Measurements from ENCODE around the gene MICAL2.

MICAL2 gene

DNA sequence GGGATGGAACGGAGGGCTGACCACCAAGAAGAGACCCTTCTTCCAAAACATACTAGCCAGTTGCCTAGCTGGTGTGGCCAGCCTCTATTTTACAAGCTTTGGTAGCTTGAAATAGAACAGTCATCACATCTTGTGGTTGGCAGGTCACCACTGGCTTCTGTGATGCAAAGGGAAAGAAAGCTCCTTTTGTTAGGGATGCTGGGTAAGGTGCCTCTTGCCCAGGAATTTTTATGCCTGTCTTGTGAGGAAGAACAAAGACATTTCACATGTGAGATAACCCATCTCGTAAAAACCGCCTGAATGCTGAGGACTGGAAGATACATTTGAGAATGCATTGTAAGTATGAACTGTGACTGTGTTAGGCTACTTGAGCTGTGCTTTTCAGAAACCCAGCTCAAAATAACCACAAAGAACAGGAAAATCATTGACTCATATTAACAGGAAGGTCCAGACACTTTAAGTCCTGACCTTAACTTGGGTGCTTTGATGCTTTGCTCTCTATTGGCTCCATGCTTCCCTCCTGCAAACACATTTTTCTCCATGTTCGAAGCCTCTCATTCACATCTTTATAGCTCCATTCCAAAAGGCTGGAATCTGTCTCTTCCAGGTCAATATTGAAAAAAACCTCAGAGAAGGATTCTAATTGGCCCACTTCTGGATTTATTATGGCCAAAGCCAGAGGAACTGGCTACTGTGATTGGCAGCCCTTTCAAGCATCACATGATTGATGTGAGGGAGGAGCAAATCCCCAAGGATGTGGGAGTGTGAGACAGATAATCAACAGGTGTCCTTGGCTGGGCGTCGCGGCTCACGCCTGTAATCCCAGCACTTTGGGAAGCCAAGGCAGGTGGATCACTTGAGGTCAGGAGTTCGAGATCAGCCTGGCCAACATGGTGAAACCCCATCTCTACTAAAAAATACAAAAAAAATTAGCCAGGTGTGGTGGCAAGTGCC is 53.9 kb downstream of the MICAL2 start:
- TF ChIP-seq TAF1 (IDR thresholded peaks at IDR 0.05; ENCODE audit: borderline replicate concordance, insufficient read depth, low read length) (no peak), POLR2AphosphoS5 (IDR thresholded peaks at IDR 0.05; ENCODE audit: low read depth, low read length) (no peak), SIN3A (IDR thresholded peaks at IDR 0.05; ENCODE audit: borderline replicate concordance, insufficient read depth, low read length) (no peak)
- TF ChIP-seq, protein P1, sequence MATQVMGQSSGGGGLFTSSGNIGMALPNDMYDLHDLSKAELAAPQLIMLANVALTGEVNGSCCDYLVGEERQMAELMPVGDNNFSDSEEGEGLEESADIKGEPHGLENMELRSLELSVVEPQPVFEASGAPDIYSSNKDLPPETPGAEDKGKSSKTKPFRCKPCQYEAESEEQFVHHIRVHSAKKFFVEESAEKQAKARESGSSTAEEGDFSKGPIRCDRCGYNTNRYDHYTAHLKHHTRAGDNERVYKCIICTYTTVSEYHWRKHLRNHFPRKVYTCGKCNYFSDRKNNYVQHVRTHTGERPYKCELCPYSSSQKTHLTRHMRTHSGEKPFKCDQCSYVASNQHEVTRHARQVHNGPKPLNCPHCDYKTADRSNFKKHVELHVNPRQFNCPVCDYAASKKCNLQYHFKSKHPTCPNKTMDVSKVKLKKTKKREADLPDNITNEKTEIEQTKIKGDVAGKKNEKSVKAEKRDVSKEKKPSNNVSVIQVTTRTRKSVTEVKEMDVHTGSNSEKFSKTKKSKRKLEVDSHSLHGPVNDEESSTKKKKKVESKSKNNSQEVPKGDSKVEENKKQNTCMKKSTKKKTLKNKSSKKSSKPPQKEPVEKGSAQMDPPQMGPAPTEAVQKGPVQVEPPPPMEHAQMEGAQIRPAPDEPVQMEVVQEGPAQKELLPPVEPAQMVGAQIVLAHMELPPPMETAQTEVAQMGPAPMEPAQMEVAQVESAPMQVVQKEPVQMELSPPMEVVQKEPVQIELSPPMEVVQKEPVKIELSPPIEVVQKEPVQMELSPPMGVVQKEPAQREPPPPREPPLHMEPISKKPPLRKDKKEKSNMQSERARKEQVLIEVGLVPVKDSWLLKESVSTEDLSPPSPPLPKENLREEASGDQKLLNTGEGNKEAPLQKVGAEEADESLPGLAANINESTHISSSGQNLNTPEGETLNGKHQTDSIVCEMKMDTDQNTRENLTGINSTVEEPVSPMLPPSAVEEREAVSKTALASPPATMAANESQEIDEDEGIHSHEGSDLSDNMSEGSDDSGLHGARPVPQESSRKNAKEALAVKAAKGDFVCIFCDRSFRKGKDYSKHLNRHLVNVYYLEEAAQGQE (IDR thresholded peaks at IDR 0.05; ENCODE audit: insufficient read depth in 1 of 2, low read depth in 2 of 2, low read length in 2 of 2): no peak

DNA sequence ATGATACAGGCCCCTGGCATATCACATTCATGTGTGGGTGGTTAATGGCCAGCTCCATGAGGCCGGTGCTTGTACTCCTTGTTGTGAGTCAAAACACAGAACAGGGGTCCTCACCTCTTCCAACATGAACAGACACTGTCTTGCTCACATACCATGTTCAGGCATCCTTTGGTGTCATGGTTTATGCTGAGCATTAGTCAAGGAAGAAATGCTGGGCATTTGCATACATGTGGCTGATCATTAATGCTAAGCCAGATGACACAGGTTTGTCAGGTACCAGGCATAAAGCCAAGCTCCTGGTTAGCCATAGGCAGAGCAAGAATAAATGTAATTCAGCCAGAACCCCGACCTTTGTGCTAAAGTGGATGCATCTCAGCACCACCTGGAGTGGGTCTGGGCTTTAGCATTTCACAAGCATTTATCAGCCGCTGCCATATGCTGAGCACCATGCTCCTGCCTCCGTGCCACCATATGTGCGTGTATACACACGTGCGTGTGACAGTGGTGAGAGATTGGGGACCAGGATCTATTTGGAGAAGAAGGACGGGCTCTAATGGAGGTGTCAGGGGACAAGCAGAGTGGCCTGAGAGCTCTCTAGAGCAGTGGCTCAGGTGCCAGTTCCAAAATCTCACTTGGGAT is 55.0 kb downstream of the MICAL2 start:
- TF ChIP-seq TAF1 (IDR thresholded peaks at IDR 0.05; ENCODE audit: borderline replicate concordance, insufficient read depth, low read length) (no peak), POLR2AphosphoS5 (IDR thresholded peaks at IDR 0.05; ENCODE audit: low read depth, low read length) (no peak), FOXP2 (optimal IDR thresholded peaks at IDR 0.05; ENCODE audit: borderline replicate concordance, extremely low read depth, extremely low read length, insufficient read depth) (no peak), SIN3A (IDR thresholded peaks at IDR 0.05; ENCODE audit: borderline replicate concordance, insufficient read depth, low read length) (no peak)
- TF ChIP-seq, protein P1 (IDR thresholded peaks at IDR 0.05; ENCODE audit: insufficient read depth in 1 of 2, low read depth in 2 of 2, low read length in 2 of 2): no peak

DNA sequence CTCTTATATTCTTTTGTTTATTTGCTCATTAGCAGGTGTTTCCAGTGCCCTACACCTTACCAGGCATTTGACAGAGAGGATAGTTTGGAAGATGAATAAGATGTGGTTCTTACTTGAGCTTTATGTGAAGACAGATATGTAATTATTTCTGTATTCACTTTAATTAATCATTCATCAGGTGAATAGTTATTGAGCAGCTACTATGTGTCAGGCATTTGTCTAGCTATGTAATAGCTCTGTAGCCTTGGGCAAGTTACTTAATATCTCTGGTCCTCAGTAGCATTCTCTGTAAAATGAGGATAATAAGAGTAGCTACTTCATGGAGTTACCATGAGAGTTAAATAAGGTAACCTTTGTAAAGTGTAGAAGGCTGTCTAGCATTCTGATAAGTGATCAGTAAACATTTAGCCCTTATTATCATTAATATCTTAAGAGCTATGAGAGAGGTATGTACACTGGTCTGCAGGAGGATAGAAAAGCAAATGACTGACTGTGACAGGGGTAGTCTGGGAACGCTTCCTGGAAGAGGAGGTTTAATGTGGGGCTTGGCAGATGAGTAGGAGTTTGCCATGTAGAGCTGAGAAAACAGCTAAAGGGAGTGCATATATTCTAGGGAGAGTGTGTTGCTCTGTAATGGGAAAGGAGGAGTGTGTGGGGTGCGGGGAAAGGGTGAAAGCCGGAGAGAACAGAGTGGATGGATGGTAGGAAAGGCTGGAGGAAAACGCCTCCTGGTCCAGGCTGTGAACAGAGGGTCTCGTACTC is 56.1 kb downstream of the MICAL2 start:
- no peak for TF ChIP-seq SIN3A (IDR thresholded peaks at IDR 0.05; ENCODE audit: borderline replicate concordance, insufficient read depth, low read length)
- TF ChIP-seq FOXP2 (optimal IDR thresholded peaks at IDR 0.05; ENCODE audit: borderline replicate concordance, extremely low read depth, extremely low read length, insufficient read depth): no peak
- TF ChIP-seq, protein P1 (IDR thresholded peaks at IDR 0.05; ENCODE audit: insufficient read depth in 1 of 2, low read depth in 2 of 2, low read length in 2 of 2): no peak
- TF ChIP-seq POLR2AphosphoS5 (IDR thresholded peaks at IDR 0.05; ENCODE audit: low read depth, low read length): no peak
- TF ChIP-seq TAF1 (IDR thresholded peaks at IDR 0.05; ENCODE audit: borderline replicate concordance, insufficient read depth, low read length): no peak

DNA sequence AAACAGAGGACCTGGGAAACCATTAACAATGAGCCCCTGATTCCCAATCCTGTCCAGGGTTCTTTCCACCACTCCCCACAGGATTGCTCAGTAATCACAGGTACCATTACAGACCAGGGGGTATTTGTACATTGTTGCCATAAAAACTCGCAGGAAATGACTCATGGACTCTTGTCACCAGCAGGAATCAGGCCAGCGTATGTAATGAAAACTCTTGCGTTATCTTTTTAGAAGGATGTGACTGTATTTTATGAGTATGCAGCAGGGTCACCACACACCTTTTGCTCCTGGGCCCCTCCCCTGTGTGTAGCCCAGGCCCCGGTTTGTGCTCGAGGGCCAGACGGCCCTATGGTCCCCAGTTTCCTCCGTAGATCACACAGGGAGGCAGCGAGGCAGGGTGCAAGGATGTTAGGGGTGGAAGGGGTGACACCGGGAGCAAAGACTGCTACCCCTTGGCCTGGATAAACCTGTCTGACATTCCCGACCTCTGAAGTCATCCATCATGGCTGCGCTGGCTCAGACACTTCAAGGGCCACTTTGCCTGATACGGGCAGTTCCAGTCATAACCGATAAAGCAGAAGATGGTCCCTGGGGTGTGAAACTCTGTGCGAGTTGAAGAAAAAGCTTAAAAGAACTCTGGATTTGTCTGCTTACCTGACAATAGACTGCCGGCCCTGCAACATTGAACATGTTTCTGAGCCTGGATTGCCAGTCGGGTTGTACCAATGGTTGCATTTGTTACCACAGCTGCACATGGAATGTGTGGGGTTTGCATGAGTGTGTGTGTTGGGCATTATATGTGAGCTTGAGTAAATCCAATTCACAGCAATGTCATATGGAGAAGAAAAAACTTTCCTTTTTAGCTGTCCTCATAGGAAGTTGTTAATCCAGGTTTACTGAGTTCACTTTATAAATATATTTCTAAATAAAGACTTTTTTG is 56.9 kb downstream of the MICAL2 start:
- TF ChIP-seq, protein P1 (IDR thresholded peaks at IDR 0.05; ENCODE audit: insufficient read depth in 1 of 2, low read depth in 2 of 2, low read length in 2 of 2): no peak
- TF ChIP-seq POLR2AphosphoS5 (IDR thresholded peaks at IDR 0.05; ENCODE audit: low read depth, low read length): no peak
- TF ChIP-seq FOXP2 (optimal IDR thresholded peaks at IDR 0.05; ENCODE audit: borderline replicate concordance, extremely low read depth, extremely low read length, insufficient read depth): no peak
- TF ChIP-seq TAF1 (IDR thresholded peaks at IDR 0.05; ENCODE audit: borderline replicate concordance, insufficient read depth, low read length): no peak
- TF ChIP-seq SIN3A (IDR thresholded peaks at IDR 0.05; ENCODE audit: borderline replicate concordance, insufficient read depth, low read length): no peak

Measured in PFSK-1 (cell line).